Measurements from ENCODE around the gene SALL1. TPM values are rescaled to one million over a fixed set of nuclear protein-coding genes. Genes with fewer than 3 reads are reported as not detected.

Gene SALL1
- total and polyA plus RNA-seq, 4 experiments from 2014 or later, result not detected

GRCh38 chr16:51093726-51094280 lies 57.3 kb downstream of the SALL1 start:
- Mint-ChIP-seq H3K4me1 (no peaks in the 10 kb centered on the region), H3K27ac (no peak overlapping the region), H3K9me3 (peaks cover 0 to 5% (median 2%) of the 10 kb centered on the region in 8 donors), H3K27me3 (peaks cover 0 to 8% of the 10 kb centered on the region in 2 donors), H3K4me3 (no peak overlapping the region), H3K36me3 (no peaks in the 10 kb centered on the region)
- Histone ChIP-seq H3K9me3 (ENCODE audit: control insufficient read depth in 1 of 2, low read length in 2 of 2) (no peaks in the 10 kb centered on the region), H3K36me3 (ENCODE audit: insufficient read depth, low read length) (no peaks in the 10 kb centered on the region), H3K27me3 (ENCODE audit: insufficient read depth, low read length) (no peaks in the 10 kb centered on the region), H3K27ac (ENCODE audit: low read depth, low read length) (no peak overlapping the region), H3K4me1 (ENCODE audit: insufficient read depth, low read length) (no peaks in the 10 kb centered on the region), H3K4me3 (ENCODE audit: low read length in 2 of 2) (no peak overlapping the region)
- intact Hi-C loops (cut with micrococcal nuclease), result no loop called here
- CTCF ChIA-PET (ENCODE audit: partially characterized antibody), result no interaction called here
- no peak for DNase-seq
- POLR2A ChIA-PET (ENCODE audit: partially characterized antibody), result no interaction called here
